ENCODE measurements around the gene TPRX1.

DNA sequence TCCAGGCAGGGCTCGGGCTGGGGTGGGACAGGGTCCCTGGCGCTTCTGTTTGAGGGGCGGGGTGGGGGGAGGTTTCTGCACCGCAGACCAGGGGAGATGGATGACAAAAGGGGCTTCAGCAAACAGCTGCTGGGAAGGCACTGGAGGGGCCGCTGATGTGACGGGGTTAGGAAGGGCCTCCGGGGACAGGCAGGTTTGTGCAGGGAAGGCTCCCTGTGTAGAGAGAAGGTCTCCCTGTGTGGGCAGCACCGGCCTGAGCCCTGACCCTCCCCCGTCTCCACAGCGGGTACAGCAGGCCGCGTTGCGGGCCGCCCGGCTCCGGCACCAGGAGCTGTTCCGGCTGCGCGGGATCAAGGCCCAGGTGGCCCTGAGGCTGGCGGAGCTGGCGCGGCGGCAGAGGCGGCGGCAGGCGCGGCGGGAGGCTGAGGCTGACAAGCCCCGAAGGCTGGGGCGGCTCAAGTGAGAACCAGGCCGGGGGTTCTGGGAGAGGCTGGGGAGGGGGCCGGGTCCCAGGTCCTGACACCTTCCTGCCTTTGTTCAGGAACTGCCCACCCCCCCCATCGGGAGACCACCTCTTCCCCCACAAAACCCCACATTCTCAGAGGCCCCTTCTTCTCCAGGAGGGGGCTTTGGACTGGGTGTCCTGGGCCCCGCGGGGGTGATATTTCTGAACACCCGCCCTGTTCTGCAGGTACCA, 49.1 kb downstream of the TPRX1 start:
- TF ChIP-seq CTCF (conservative IDR thresholded peaks at IDR 0.05; ENCODE audit: low read depth, low read length): no peak
- TF ChIP-seq BHLHE40 (IDR thresholded peaks at IDR 0.05; ENCODE audit: low read depth, low read length): no peak
- no peak for TF ChIP-seq POLR2A (IDR thresholded peaks at IDR 0.05; ENCODE audit: low read depth, low read length)
- no peak for TF ChIP-seq MAZ (IDR thresholded peaks at IDR 0.05; ENCODE audit: borderline replicate concordance, low read depth, low read length)
- no peak for TF ChIP-seq RAD21 (IDR thresholded peaks at IDR 0.05; ENCODE audit: low read length)
- no peak for TF ChIP-seq RFX5 (IDR thresholded peaks at IDR 0.05; ENCODE audit: low read depth, low read length)
- no peak for TF ChIP-seq SMC3 (IDR thresholded peaks at IDR 0.05; ENCODE audit: low read depth, low read length)
- no peak for TF ChIP-seq RCOR1 (IDR thresholded peaks at IDR 0.05; ENCODE audit: insufficient replicate concordance, low read length)
- no peak for TF ChIP-seq ELK1 (IDR thresholded peaks at IDR 0.05; ENCODE audit: borderline replicate concordance, low read depth, low read length)
- TF ChIP-seq FOS (IDR thresholded peaks at IDR 0.05; ENCODE audit: low read depth, low read length): no peak
- TF ChIP-seq USF2 (IDR thresholded peaks at IDR 0.05; ENCODE audit: low read depth, low read length): no peak

Measured in IMR-90 (cell line).